ENCODE measurements around the gene OLFML2B.

DNA sequence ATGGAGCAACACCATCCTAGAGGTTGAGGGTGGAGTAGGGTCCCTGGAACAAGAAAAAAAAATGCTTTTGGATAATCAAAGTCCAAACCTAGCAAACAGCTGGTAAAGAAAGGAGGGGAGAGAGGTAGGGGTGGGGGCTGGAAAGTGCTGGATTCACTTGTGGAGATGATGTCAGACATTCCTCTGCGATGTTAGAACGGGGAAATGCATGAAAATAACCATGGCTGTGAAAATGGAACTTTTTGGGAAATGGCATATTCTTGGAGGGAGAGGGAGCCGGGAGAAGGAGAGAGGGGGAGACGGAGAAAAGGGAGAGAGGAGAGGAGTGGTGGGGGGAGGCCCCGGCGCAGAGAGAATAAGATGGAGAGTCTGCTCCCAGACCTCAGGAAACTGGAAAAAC is 53.6 kb downstream of the OLFML2B start:
- TF ChIP-seq, protein P1, sequence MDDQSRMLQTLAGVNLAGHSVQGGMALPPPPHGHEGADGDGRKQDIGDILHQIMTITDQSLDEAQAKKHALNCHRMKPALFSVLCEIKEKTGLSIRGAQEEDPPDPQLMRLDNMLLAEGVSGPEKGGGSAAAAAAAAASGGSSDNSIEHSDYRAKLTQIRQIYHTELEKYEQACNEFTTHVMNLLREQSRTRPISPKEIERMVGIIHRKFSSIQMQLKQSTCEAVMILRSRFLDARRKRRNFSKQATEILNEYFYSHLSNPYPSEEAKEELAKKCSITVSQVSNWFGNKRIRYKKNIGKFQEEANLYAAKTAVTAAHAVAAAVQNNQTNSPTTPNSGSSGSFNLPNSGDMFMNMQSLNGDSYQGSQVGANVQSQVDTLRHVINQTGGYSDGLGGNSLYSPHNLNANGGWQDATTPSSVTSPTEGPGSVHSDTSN (CRISPR knock-in tag; IDR thresholded peaks at IDR 0.05): no peak
- TF ChIP-seq, protein P2, sequence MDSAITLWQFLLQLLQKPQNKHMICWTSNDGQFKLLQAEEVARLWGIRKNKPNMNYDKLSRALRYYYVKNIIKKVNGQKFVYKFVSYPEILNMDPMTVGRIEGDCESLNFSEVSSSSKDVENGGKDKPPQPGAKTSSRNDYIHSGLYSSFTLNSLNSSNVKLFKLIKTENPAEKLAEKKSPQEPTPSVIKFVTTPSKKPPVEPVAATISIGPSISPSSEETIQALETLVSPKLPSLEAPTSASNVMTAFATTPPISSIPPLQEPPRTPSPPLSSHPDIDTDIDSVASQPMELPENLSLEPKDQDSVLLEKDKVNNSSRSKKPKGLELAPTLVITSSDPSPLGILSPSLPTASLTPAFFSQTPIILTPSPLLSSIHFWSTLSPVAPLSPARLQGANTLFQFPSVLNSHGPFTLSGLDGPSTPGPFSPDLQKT (IDR thresholded peaks at IDR 0.05; ENCODE audit: borderline replicate concordance, low read depth, low read length): no peak
- TF ChIP-seq, protein P3, sequence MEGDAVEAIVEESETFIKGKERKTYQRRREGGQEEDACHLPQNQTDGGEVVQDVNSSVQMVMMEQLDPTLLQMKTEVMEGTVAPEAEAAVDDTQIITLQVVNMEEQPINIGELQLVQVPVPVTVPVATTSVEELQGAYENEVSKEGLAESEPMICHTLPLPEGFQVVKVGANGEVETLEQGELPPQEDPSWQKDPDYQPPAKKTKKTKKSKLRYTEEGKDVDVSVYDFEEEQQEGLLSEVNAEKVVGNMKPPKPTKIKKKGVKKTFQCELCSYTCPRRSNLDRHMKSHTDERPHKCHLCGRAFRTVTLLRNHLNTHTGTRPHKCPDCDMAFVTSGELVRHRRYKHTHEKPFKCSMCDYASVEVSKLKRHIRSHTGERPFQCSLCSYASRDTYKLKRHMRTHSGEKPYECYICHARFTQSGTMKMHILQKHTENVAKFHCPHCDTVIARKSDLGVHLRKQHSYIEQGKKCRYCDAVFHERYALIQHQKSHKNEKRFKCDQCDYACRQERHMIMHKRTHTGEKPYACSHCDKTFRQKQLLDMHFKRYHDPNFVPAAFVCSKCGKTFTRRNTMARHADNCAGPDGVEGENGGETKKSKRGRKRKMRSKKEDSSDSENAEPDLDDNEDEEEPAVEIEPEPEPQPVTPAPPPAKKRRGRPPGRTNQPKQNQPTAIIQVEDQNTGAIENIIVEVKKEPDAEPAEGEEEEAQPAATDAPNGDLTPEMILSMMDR (tag by site-specific recombination; IDR thresholded peaks at IDR 0.05): no peak
- TF ChIP-seq HOXA7 (CRISPR knock-in tag; IDR thresholded peaks at IDR 0.05; ENCODE audit: borderline replicate concordance) (no peak), ZNF274 (IDR thresholded peaks at IDR 0.05; ENCODE audit: low read length) (no peak), ZNF274 (tag by site-specific recombination; IDR thresholded peaks at IDR 0.05; ENCODE audit: borderline replicate concordance) (no peak), PRDM1 (tag by site-specific recombination; IDR thresholded peaks at IDR 0.05) (0 out of 2 replicates have a peak, but pooled peaks have one; percentile 20), ZNF146 (tag by site-specific recombination; IDR thresholded peaks at IDR 0.05) (no peak), ZNF549 (tag by site-specific recombination; IDR thresholded peaks at IDR 0.05) (no peak), WT1 (tag by site-specific recombination; IDR thresholded peaks at IDR 0.05) (no peak), SP2 (tag by site-specific recombination; IDR thresholded peaks at IDR 0.05) (no peak), GLI4 (tag by site-specific recombination; IDR thresholded peaks at IDR 0.05) (no peak), YY1 (tag by site-specific recombination; IDR thresholded peaks at IDR 0.05) (no peak)
- TF ChIP-seq, protein P4, sequence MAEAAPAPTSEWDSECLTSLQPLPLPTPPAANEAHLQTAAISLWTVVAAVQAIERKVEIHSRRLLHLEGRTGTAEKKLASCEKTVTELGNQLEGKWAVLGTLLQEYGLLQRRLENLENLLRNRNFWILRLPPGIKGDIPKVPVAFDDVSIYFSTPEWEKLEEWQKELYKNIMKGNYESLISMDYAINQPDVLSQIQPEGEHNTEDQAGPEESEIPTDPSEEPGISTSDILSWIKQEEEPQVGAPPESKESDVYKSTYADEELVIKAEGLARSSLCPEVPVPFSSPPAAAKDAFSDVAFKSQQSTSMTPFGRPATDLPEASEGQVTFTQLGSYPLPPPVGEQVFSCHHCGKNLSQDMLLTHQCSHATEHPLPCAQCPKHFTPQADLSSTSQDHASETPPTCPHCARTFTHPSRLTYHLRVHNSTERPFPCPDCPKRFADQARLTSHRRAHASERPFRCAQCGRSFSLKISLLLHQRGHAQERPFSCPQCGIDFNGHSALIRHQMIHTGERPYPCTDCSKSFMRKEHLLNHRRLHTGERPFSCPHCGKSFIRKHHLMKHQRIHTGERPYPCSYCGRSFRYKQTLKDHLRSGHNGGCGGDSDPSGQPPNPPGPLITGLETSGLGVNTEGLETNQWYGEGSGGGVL (tag by site-specific recombination; IDR thresholded peaks at IDR 0.05): 0 out of 2 replicates have a peak, but pooled peaks have one; percentile 10
- TF ChIP-seq, protein P5, sequence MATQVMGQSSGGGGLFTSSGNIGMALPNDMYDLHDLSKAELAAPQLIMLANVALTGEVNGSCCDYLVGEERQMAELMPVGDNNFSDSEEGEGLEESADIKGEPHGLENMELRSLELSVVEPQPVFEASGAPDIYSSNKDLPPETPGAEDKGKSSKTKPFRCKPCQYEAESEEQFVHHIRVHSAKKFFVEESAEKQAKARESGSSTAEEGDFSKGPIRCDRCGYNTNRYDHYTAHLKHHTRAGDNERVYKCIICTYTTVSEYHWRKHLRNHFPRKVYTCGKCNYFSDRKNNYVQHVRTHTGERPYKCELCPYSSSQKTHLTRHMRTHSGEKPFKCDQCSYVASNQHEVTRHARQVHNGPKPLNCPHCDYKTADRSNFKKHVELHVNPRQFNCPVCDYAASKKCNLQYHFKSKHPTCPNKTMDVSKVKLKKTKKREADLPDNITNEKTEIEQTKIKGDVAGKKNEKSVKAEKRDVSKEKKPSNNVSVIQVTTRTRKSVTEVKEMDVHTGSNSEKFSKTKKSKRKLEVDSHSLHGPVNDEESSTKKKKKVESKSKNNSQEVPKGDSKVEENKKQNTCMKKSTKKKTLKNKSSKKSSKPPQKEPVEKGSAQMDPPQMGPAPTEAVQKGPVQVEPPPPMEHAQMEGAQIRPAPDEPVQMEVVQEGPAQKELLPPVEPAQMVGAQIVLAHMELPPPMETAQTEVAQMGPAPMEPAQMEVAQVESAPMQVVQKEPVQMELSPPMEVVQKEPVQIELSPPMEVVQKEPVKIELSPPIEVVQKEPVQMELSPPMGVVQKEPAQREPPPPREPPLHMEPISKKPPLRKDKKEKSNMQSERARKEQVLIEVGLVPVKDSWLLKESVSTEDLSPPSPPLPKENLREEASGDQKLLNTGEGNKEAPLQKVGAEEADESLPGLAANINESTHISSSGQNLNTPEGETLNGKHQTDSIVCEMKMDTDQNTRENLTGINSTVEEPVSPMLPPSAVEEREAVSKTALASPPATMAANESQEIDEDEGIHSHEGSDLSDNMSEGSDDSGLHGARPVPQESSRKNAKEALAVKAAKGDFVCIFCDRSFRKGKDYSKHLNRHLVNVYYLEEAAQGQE (tag by site-specific recombination; IDR thresholded peaks at IDR 0.05): no peak

All from HEK293 (cell line).